SK-N-SH (cell line): ENCODE results near the gene IL17RB. TPM values are rescaled to one million over a fixed set of nuclear protein-coding genes. Genes with fewer than 3 reads are reported as not detected.

Source experiments
- CTCF ChIA-PET: fragments of 300-600, 350-600 bp; formaldehyde crosslinking; extraction: SDS; loops from one replicate; lab custom pipeline; 2021; lab: Yijun Ruan, JAX
- POLR2A ChIA-PET: fragments of 350-600 bp; sonication (Branson Sonifier 250); formaldehyde crosslinking; extraction: SDS; loops from one replicate; lab custom pipeline; 2020; ENCODE audit warnings: antibody characterized with exemption, inconsistent platforms; lab: Yijun Ruan, JAX
- DNase-seq: peaks from one replicate; pipeline ENCODE4 v3.0.0; 2012
- H2AFZ ChIP-seq: fragments of 200-600 bp; sonication (generic); 2 replicates; pipeline ENCODE4 v1.8.1; 2016; ENCODE audit warnings: antibody characterized with exemption, mild to moderate bottlenecking, low read depth
- H3F3A ChIP-seq: fragments of 200-600 bp; sonication (generic); replicated peaks from 2 replicates; pipeline ENCODE3; 2016; ENCODE audit warnings: antibody characterized with exemption, mild to moderate bottlenecking; ENCODE audit not compliant: insufficient read depth
- H3K27ac ChIP-seq, 2 experiments: fragments of 200-500 bp in 1 of 2; fragments of 200-600 bp in 1 of 2; sonication (Bioruptor generic) in 1 of 2; sonication (generic), shearing (Covaris generic) in 1 of 2; 2 replicates each; pipeline versions ENCODE4 v1.5.1 to v1.6.1; 2014 to 2016; ENCODE audit warnings: low read depth in 2 of 2, inconsistent platforms in 1 of 2, low read length in 1 of 2, mild to moderate bottlenecking in 1 of 2, mixed read lengths in 1 of 2
- H3K27me3 ChIP-seq: fragments of 200-600 bp; sonication (generic), shearing (Covaris generic); 2 replicates; pipeline ENCODE4 v1.6.1; 2016; ENCODE audit warnings: mixed run types; ENCODE audit not compliant: insufficient read depth
- H3K36me3 ChIP-seq, 2 experiments: fragments of 200-500 bp in 1 of 2; fragments of 200-600 bp in 1 of 2; sonication (Bioruptor generic) in 1 of 2; sonication (generic) in 1 of 2; replicated peaks in 1 of 2; 2 replicates each; pipeline versions ENCODE3 to v1.5.1; 2014 to 2016; ENCODE audit warnings: low read length in 1 of 2, mild to moderate bottlenecking in 1 of 2; ENCODE audit not compliant: insufficient read depth in 2 of 2, control insufficient read depth in 1 of 2
- H3K4me1 ChIP-seq, 2 experiments: fragments of 200-500 bp in 1 of 2; fragments of 200-600 bp in 1 of 2; sonication (Bioruptor generic) in 1 of 2; sonication (generic), shearing (Covaris generic) in 1 of 2; 2 replicates each; pipeline versions ENCODE4 v1.5.1 to v1.6.1; 2014 to 2016; ENCODE audit warnings: low read depth in 1 of 2, low read length in 1 of 2, mixed run types in 1 of 2; ENCODE audit not compliant: insufficient read depth in 2 of 2, control insufficient read depth in 1 of 2
- H3K4me2 ChIP-seq: fragments of 200-600 bp; sonication (generic), shearing (Covaris generic); 2 replicates; pipeline ENCODE4 v1.6.1; 2017; ENCODE audit warnings: mixed run types
- H3K4me3 ChIP-seq, 2 experiments: fragments of 200-500 bp in 1 of 2; fragments of 200-600 bp in 1 of 2; sonication (Bioruptor generic) in 1 of 2; sonication (generic), shearing (Covaris generic) in 1 of 2; 2 replicates each; pipeline versions ENCODE4 v1.5.1 to v1.8.1; 2014 to 2016; ENCODE audit warnings: low read depth in 2 of 2, inconsistent platforms in 1 of 2, low read length in 1 of 2, mild to moderate bottlenecking in 1 of 2, mixed read lengths in 1 of 2, moderate library complexity in 1 of 2
- H3K79me2 ChIP-seq: fragments of 200-600 bp; sonication (generic); 2 replicates; pipeline ENCODE4 v1.8.1; 2017; ENCODE audit warnings: mild to moderate bottlenecking; ENCODE audit not compliant: insufficient read depth
- H3K9ac ChIP-seq: fragments of 200-600 bp; sonication (generic); 2 replicates; pipeline ENCODE4 v1.6.1; 2017; ENCODE audit warnings: mixed run types
- H3K9me2 ChIP-seq: fragments of 200-600 bp; sonication (generic); 2 replicates; pipeline ENCODE4 v1.6.1; 2017; ENCODE audit warnings: mixed run types
- H3K9me3 ChIP-seq: fragments of 200-600 bp; sonication (generic); 2 replicates; pipeline ENCODE4 v1.6.1; 2017; ENCODE audit warnings: mixed run types, mild to moderate bottlenecking, moderate library complexity
- H4K20me1 ChIP-seq: fragments of 200-600 bp; sonication (generic); 2 replicates; pipeline ENCODE4 v1.6.1; 2017; ENCODE audit warnings: mild to moderate bottlenecking, mixed run types; ENCODE audit not compliant: insufficient read depth
- CHD2 ChIP-seq: fragments of 150-350 bp; IDR thresholded peaks from 2 replicates; pipeline ENCODE4 v1.6.1; 2018; ENCODE audit warnings: low read length; ENCODE audit not compliant: partially characterized antibody
- IRF3 ChIP-seq: fragments of 150-350 bp; IDR thresholded peaks from 2 replicates; pipeline ENCODE4 v1.6.1; 2016; ENCODE audit warnings: mild to moderate bottlenecking, low read depth, low read length
- JUND ChIP-seq: IDR thresholded peaks from 2 replicates; pipeline ENCODE4 v1.4.0; 2012
- MAX ChIP-seq: IDR thresholded peaks from 2 replicates; pipeline ENCODE4 v1.4.0; 2012; ENCODE audit warnings: low read depth
- MEF2A ChIP-seq: IDR thresholded peaks from 2 replicates; pipeline ENCODE4 v1.4.0; 2012; ENCODE audit warnings: low read depth, borderline replicate concordance
- MXI1 ChIP-seq: IDR thresholded peaks from 2 replicates; pipeline ENCODE4 v1.6.1; 2012; ENCODE audit warnings: mild to moderate bottlenecking, low read depth, low read length, improper control_type of control experiment
- NRF1 ChIP-seq: IDR thresholded peaks from 2 replicates; pipeline ENCODE4 v1.6.1; 2012; ENCODE audit warnings: low read depth, mild to moderate bottlenecking, low read length
- RCOR1 ChIP-seq: fragments of 150-350 bp; IDR thresholded peaks from 2 replicates; pipeline ENCODE4 v1.6.1; 2017; ENCODE audit warnings: antibody characterized with exemption, low read length
- REST ChIP-seq: IDR thresholded peaks from 2 replicates; pipeline ENCODE4 v1.6.1; 2012; ENCODE audit warnings: mild to moderate bottlenecking, low read depth, low read length, moderate library complexity
- RFX5 ChIP-seq: IDR thresholded peaks from 2 replicates; pipeline ENCODE4 v1.6.1; 2012; ENCODE audit warnings: mild to moderate bottlenecking, improper control_type of control experiment, low read length
- RXRA ChIP-seq: IDR thresholded peaks from 2 replicates; pipeline ENCODE4 v1.4.0; 2012; ENCODE audit warnings: low read depth, mild to moderate bottlenecking, borderline replicate concordance
- SMC3 ChIP-seq: IDR thresholded peaks from 2 replicates; pipeline ENCODE4 v1.6.1; 2012; ENCODE audit warnings: low read depth, low read length, improper control_type of control experiment
- TAF1 ChIP-seq: IDR thresholded peaks from 2 replicates; pipeline ENCODE4 v1.6.1; 2012; ENCODE audit warnings: low read depth, mild to moderate bottlenecking, low read length, moderate library complexity, borderline replicate concordance
- TCF12 ChIP-seq: IDR thresholded peaks from 2 replicates; pipeline ENCODE4 v1.4.0; 2012
- TEAD4 ChIP-seq: IDR thresholded peaks from 2 replicates; pipeline ENCODE4 v1.4.0; 2012; ENCODE audit warnings: mild to moderate bottlenecking, borderline replicate concordance; ENCODE audit not compliant: insufficient read depth
- USF2 ChIP-seq: fragments of 150-350 bp; IDR thresholded peaks from 2 replicates; pipeline ENCODE4 v1.6.1; 2017; ENCODE audit warnings: antibody characterized with exemption, low read length, low read depth, borderline replicate concordance
- ZBTB33 ChIP-seq: IDR thresholded peaks from 2 replicates; pipeline ENCODE4 v1.4.0; 2012; ENCODE audit warnings: low read depth, borderline replicate concordance
- WGBS: methylation state at CpG from one replicate; pipeline ENCODE4 v1.1.6; 2017; ENCODE audit warnings: low lambda C conversion rate; 5-methylcytosine and 5-hydroxymethylcytosine counted together
- polyA plus RNA-seq, 3 experiments: library from polyadenylated mRNA; depleted of rRNA; stranded (reverse); fragments of >200 nt; gene quantifications; 2 replicates each; pipeline ENCODE4 v1.2.3, GENCODE V29; 2012

The IL17RB gene
- polyA plus RNA-seq, 1 of the 3 experiments (the other 2 are of a cell fraction) = 0.10 TPM

- Histone ChIP-seq H3K4me1 (no peaks in the 10 kb centered on the region), H3K9ac (no peak overlapping the region), H3K36me3 (no peaks in the 10 kb centered on the region), H3K4me3 (no peak overlapping the region), H3F3A (no peaks in the 10 kb centered on the region), H3K4me2 (no peak overlapping the region), H3K9me2 (no peaks in the 10 kb centered on the region), H3K79me2 (no peaks in the 10 kb centered on the region), H3K9me3 (no peaks in the 10 kb centered on the region), H3K27me3 (peaks cover 8% of the 10 kb centered on the region; the same call in 1 of the 2 replicates), H3K27ac (no peak overlapping the region), H4K20me1 (no peaks in the 10 kb centered on the region), H2AFZ (no peak overlapping the region)
- 45% methylated on average over 2 of the region's 2 CpGs for WGBS
- no peak for TF ChIP-seq REST
- TF ChIP-seq MEF2A = no peak
- no peak for TF ChIP-seq TEAD4
- TF ChIP-seq TCF12 = no peak
- no peak for TF ChIP-seq IRF3
- TF ChIP-seq USF2 = no peak
- no peak for TF ChIP-seq CHD2
- no peak for TF ChIP-seq MXI1
- no peak for TF ChIP-seq NRF1
- no peak for TF ChIP-seq JUND
- TF ChIP-seq TAF1 = no peak
- no peak for TF ChIP-seq RXRA
- TF ChIP-seq ZBTB33 = no peak
- no peak for TF ChIP-seq RFX5
- no peak for TF ChIP-seq RCOR1
- TF ChIP-seq SMC3 = no peak
- TF ChIP-seq MAX = no peak
- DNase-seq = no peak
- CTCF ChIA-PET = no interaction called here
- POLR2A ChIA-PET = no interaction called here
These were observed 54.4 kb downstream of the IL17RB start for GRCh38 chr3:53900666-53901331.
